Lower lobe of right lung (tissue), 2 donors: ENCODE measurements around the gene SEPTIN8. TPM values are rescaled to one million over a fixed set of nuclear protein-coding genes. Genes with fewer than 3 reads are reported as not detected.

ENCODE experiments used
- ATAC-seq, 2 donors: fragments of 200-7000 bp; cut with Tn5 transposase; one replicate each; pipeline ENCODE4 v1.9.1; 2020 to 2022; ENCODE audit warnings: mild to moderate bottlenecking in 2 of 2, moderate library complexity in 2 of 2
- DNase-seq: peaks from one replicate; pipeline ENCODE4 v3.0.0-alpha.2; 2020
- H3K27ac ChIP-seq: fragments of 200-600 bp; one replicate; pipeline ENCODE4 v1.8.0; 2022
- H3K27me3 ChIP-seq: fragments of 200-600 bp; one replicate; pipeline ENCODE4 v1.8.0; 2022; ENCODE audit warnings: low read depth
- H3K36me3 ChIP-seq: fragments of 200-600 bp; one replicate; pipeline ENCODE4 v1.8.0; 2022; ENCODE audit warnings: mild to moderate bottlenecking
- H3K4me1 ChIP-seq: fragments of 200-600 bp; one replicate; pipeline ENCODE4 v1.8.0; 2022
- H3K4me3 ChIP-seq: fragments of 200-600 bp; one replicate; pipeline ENCODE4 v1.8.0; 2022; ENCODE audit warnings: mild to moderate bottlenecking
- H3K9me3 ChIP-seq: fragments of 200-600 bp; one replicate; pipeline ENCODE4 v1.8.0; 2022
- CTCF ChIP-seq: fragments of 200-600 bp; IDR thresholded peaks from one replicate; pipeline ENCODE4 v1.8.0; 2022; ENCODE audit warnings: antibody characterized with exemption, mild to moderate bottlenecking
- intact Hi-C: fragments of 100-400 bp; cut with DNase I; formaldehyde crosslinking; loops from one replicate; pipeline ENCODE4 v1.11.0; 2022
- total RNA-seq: library from RNA; stranded (reverse); fragmentation: NEBNext Ultra II Directional; extraction: Animal tissue kit (Norgen Biotek cat#: 25700); gene quantifications from one replicate; pipeline ENCODE4 v1.2.1, GENCODE V29; 2021
- donor health status: DM: no; HTN: yes; CAD: no; lungs with severe emphysema.

Gene SEPTIN8
- total RNA-seq, 1 donor from 2014 or later: 32.8 TPM

GRCh38 chr5:132785365-132785764 is 8.3 kb upstream of the SEPTIN8 start:
- H3K4me3 ChIP-seq: no peak overlapping the region
- DNase-seq (no peak), ATAC-seq (no peak)
- no peaks in the 10 kb centered on the region for H3K36me3 ChIP-seq
- TF ChIP-seq CTCF: no peak
- no peaks in the 10 kb centered on the region for H3K9me3 ChIP-seq
- no peaks in the 10 kb centered on the region for H3K27me3 ChIP-seq
- H3K27ac ChIP-seq: no peak overlapping the region
- no peaks in the 10 kb centered on the region for H3K4me1 ChIP-seq
- intact Hi-C loops: no loop called here

GRCh38 chr5:132782101-132782500 is 5.1 kb upstream of the SEPTIN8 start:
- Histone ChIP-seq H3K27me3 (no peaks in the 10 kb centered on the region), H3K9me3 (no peaks in the 10 kb centered on the region), H3K36me3 (no peaks in the 10 kb centered on the region), H3K4me1 (peaks cover 7% of the 10 kb centered on the region), H3K27ac (no peak overlapping the region), H3K4me3 (no peak overlapping the region)
- intact Hi-C loops: no loop called here
- DNase-seq: no peak
- no peak for TF ChIP-seq CTCF
- peak in 1 of 2 donors; percentile 26 for ATAC-seq

GRCh38 chr5:132781029-132781428 is 4.0 kb upstream of the SEPTIN8 start:
- Histone ChIP-seq H3K27me3 (no peaks in the 10 kb centered on the region), H3K4me3 (no peak overlapping the region), H3K4me1 (peaks cover 13% of the 10 kb centered on the region), H3K27ac (no peak overlapping the region), H3K9me3 (no peaks in the 10 kb centered on the region), H3K36me3 (no peaks in the 10 kb centered on the region)
- no peak for ATAC-seq
- no peak for DNase-seq
- no peak for TF ChIP-seq CTCF
- intact Hi-C loops: no loop called here

- ATAC-seq (no peak), DNase-seq (no peak)
- Histone ChIP-seq H3K27ac (no peak overlapping the region), H3K27me3 (no peaks in the 10 kb centered on the region), H3K9me3 (no peaks in the 10 kb centered on the region), H3K4me1 (peaks cover 18% of the 10 kb centered on the region), H3K36me3 (no peaks in the 10 kb centered on the region), H3K4me3 (no peak overlapping the region)
- TF ChIP-seq CTCF: no peak
- intact Hi-C loops: no loop called here
Measured at GRCh38 chr5:132780577-132780976, 3.5 kb upstream of the SEPTIN8 start.

GRCh38 chr5:132779961-132780360 is 2.9 kb upstream of the SEPTIN8 start:
- Histone ChIP-seq H3K36me3 (no peaks in the 10 kb centered on the region), H3K9me3 (no peaks in the 10 kb centered on the region), H3K4me3 (no peak overlapping the region), H3K4me1 (peaks cover 24% of the 10 kb centered on the region), H3K27ac (no peak overlapping the region), H3K27me3 (no peaks in the 10 kb centered on the region)
- no peak for TF ChIP-seq CTCF
- no peak for ATAC-seq
- no peak for DNase-seq
- intact Hi-C loops: no loop called here

DNA sequence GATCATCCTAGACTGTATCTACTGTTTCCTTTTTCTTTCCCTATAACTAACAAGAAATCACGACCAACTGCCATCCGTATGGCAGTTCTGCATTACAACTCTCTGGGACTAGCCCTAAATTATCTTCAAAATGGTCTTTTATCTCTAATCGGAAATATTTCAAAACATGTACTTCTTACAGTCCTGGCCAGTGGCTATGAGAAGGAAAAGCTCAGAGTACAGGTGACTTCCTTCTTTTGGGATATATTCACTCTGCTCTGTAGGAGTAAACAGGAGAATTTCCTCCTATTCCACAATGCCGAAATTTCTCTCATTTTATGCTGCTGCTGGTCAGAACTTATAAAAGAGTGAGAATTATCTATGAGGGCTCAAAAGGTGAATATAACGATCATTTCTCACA is 1.8 kb upstream of the SEPTIN8 start:
- no peak for ATAC-seq
- DNase-seq: no peak
- TF ChIP-seq CTCF: no peak
- H3K9me3 ChIP-seq: no peaks in the 10 kb centered on the region
- H3K27me3 ChIP-seq: no peaks in the 10 kb centered on the region
- H3K27ac ChIP-seq: no peak overlapping the region
- no peaks in the 10 kb centered on the region for H3K36me3 ChIP-seq
- no peak overlapping the region for H3K4me3 ChIP-seq
- intact Hi-C loops: no loop called here
- H3K4me1 ChIP-seq: peaks cover 24% of the 10 kb centered on the region
